HG03354 (cell line): ENCODE data around the gene CNTNAP2.

ENCODE experiments used
- ATAC-seq: cut with Tn5 transposase; IDR thresholded peaks from one replicate; pipeline ENCODE4 v1.9.1; 2021; ENCODE audit warnings: mild to moderate bottlenecking; ENCODE audit not compliant: unreplicated experiment, poor library complexity, severe bottlenecking

Gene CNTNAP2

GRCh38 chr7:147805996-147806576 is 1689.5 kb downstream of the CNTNAP2 start:
- no peak for ATAC-seq

- ATAC-seq, result no peak
Measured at GRCh38 chr7:147809786-147810185, 1693.2 kb downstream of the CNTNAP2 start.

GRCh38 chr7:147810269-147810668 is 1693.7 kb downstream of the CNTNAP2 start:
- no peak for ATAC-seq

GRCh38 chr7:147811923-147812322 is 1695.3 kb downstream of the CNTNAP2 start:
- ATAC-seq, result no peak

GRCh38 chr7:147813316-147813715 is 1696.7 kb downstream of the CNTNAP2 start:
- no peak for ATAC-seq

- no peak for ATAC-seq
Measured at GRCh38 chr7:147818317-147818716, 1701.7 kb downstream of the CNTNAP2 start.

- no peak for ATAC-seq
Measured at GRCh38 chr7:147824671-147825070, 1708.1 kb downstream of the CNTNAP2 start.

- ATAC-seq, result no peak
Measured at GRCh38 chr7:147829016-147829415, 1712.4 kb downstream of the CNTNAP2 start.

- ATAC-seq, result no peak
Measured at GRCh38 chr7:147833557-147833956, 1717.0 kb downstream of the CNTNAP2 start.

- ATAC-seq, result no peak
Measured at GRCh38 chr7:147833970-147834369, 1717.4 kb downstream of the CNTNAP2 start.

GRCh38 chr7:147852833-147853232 is 1736.2 kb downstream of the CNTNAP2 start:
- no peak for ATAC-seq

- no peak for ATAC-seq
Measured at GRCh38 chr7:147857152-147858140, 1740.8 kb downstream of the CNTNAP2 start.

- ATAC-seq, result no peak
Measured at GRCh38 chr7:147858421-147858820, 1741.8 kb downstream of the CNTNAP2 start.

- ATAC-seq, result no peak
Measured at GRCh38 chr7:147859033-147859432, 1742.4 kb downstream of the CNTNAP2 start.

- ATAC-seq, result no peak
Measured at GRCh38 chr7:147859486-147859885, 1742.9 kb downstream of the CNTNAP2 start.

- no peak for ATAC-seq
Measured at GRCh38 chr7:147861058-147861716, 1744.6 kb downstream of the CNTNAP2 start.

GRCh38 chr7:147861945-147862344 is 1745.3 kb downstream of the CNTNAP2 start:
- no peak for ATAC-seq

GRCh38 chr7:147869456-147869855 is 1752.9 kb downstream of the CNTNAP2 start:
- ATAC-seq, result no peak

- no peak for ATAC-seq
Measured at GRCh38 chr7:147878912-147879661, 1762.5 kb downstream of the CNTNAP2 start.

- ATAC-seq, result no peak
Measured at GRCh38 chr7:147885869-147886268, 1769.3 kb downstream of the CNTNAP2 start.
